GM12892 (cell line): Measurements from ENCODE around the gene IL17RE.

ENCODE experiments used
- POLR2A ChIP-seq: IDR thresholded peaks from 2 replicates; pipeline ENCODE4 v1.6.1; 2011; ENCODE audit warnings: low read depth, low read length, control low read depth
- POLR2AphosphoS5 ChIP-seq: IDR thresholded peaks from 2 replicates; pipeline ENCODE4 v1.6.1; 2011; ENCODE audit warnings: low read depth, low read length, control low read depth

DNA sequence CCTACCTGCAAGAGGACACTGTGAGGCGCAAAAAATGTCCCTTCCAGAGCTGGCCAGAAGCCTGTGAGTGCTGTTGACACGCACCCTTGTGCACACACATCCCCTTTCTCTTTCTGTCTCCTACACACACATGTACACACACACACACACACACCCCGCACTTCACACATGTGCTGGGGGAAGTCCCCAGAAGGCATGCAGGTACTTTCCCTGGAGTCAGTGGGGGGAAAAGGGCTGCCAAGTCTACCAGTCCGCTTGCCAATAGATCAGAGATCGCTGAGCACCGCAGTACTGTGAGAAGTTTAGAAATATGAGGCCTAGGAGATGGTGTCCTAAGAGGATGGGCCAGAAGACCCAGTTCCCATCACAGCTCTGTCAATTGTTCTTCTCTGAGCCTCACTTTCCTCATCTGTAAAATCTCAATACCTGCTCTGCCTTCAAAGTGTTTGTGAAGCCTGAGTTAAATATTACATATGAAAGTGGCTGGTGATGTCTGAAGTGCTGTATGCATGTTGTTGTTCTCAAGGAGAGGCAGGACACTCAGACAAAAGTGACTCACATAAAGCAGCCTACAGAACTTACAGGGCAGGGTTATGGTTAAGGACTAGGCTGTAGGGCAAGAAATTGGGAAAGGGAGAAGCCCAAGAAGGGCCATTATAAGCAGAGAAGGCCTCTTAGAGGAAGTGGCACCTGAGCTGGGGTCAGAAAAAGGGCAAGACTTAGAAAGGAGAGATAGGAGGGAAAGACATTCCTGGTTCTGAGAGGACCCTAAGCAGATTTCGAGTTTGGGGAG lies 6.8 kb downstream of the IL17RE start:
- TF ChIP-seq POLR2A (no peak), POLR2AphosphoS5 (no peak)
